ENCODE results near the gene MMP2. TPM values are rescaled to one million over a fixed set of nuclear protein-coding genes. Genes with fewer than 3 reads are reported as not detected.

MMP2 gene
- total and polyA plus RNA-seq, 10 of the 15 experiments (the other 5 are each of a cell fraction or from before 2014, with no cell fraction given): 0.37 to 0.80 (median 0.59) TPM; not detected in 7

- no TSS peak for BruUV-seq (replicated peaks)
- FAIRE-seq (no peak), ATAC-seq (no peak), DNase-seq (ENCODE audit: low read depth, low spot score) (no peak)
- Histone ChIP-seq H3K27me3 (replicated peaks in 1 of 2; ENCODE audit: control insufficient read depth in 2 of 2, insufficient read depth in 2 of 2, low read length in 1 of 2) (no peaks in the 10 kb centered on the region), H3K4me2 (ENCODE audit: control insufficient read depth, insufficient read depth) (no peak overlapping the region), H3K9me3 (replicated peaks; ENCODE audit: control insufficient read depth, insufficient read depth, low read length) (no peaks in the 10 kb centered on the region), H2AFZ (ENCODE audit: control insufficient read depth, low read depth, low read length) (no peak overlapping the region), H3K4me1 (ENCODE audit: control insufficient read depth, insufficient read depth, low read length) (no peaks in the 10 kb centered on the region; the same call in 1 of the 2 replicates), H3K27ac (ENCODE audit: control insufficient read depth, insufficient read depth) (no peak overlapping the region), H3K4me3 (no peak overlapping the region), H3K9ac (ENCODE audit: control insufficient read depth, insufficient read depth, low read length) (no peak overlapping the region), H3K36me3 (ENCODE audit: control insufficient read depth in 2 of 2, insufficient read depth in 2 of 2, low read length in 1 of 2) (no peaks in the 10 kb centered on the region), H4K20me1 (ENCODE audit: control insufficient read depth, insufficient read depth) (no peaks in the 10 kb centered on the region), H3K79me2 (ENCODE audit: control insufficient read depth, insufficient read depth, low read length) (no peaks in the 10 kb centered on the region)
- POLR2A ChIA-PET: no interaction called here
- no peak for TF ChIP-seq ATF3 (IDR thresholded peaks at IDR 0.05; ENCODE audit: borderline replicate concordance, extremely low read depth, low read depth, low read length)
- TF ChIP-seq STAT3 (IDR thresholded peaks at IDR 0.05; ENCODE audit: low read depth, low read length): no peak
- no peak for TF ChIP-seq CEBPB (IDR thresholded peaks at IDR 0.05; ENCODE audit: borderline replicate concordance in 1 of 2, low read depth in 2 of 2, low read length in 2 of 2)
- no peak for TF ChIP-seq IKZF2 (IDR thresholded peaks at IDR 0.05)
- TF ChIP-seq CBFB (IDR thresholded peaks at IDR 0.05; ENCODE audit: low read depth): no peak
- TF ChIP-seq ZNF622 (IDR thresholded peaks at IDR 0.05): no peak
- TF ChIP-seq JUND (IDR thresholded peaks at IDR 0.05; ENCODE audit: low read depth, low read length): no peak
- TF ChIP-seq SMAD1 (IDR thresholded peaks at IDR 0.05; ENCODE audit: low read depth, partially characterized antibody): no peak
- TF ChIP-seq HSF1 (IDR thresholded peaks at IDR 0.05; ENCODE audit: low read depth, low read length): no peak
- TF ChIP-seq ZBED1 (IDR thresholded peaks at IDR 0.05; ENCODE audit: borderline replicate concordance): no peak
- no peak for TF ChIP-seq TCF12 (IDR thresholded peaks at IDR 0.05; ENCODE audit: low read depth, low read length)
- no peak for TF ChIP-seq FOXK2 (IDR thresholded peaks at IDR 0.05)
- no peak for TF ChIP-seq CHD2 (IDR thresholded peaks at IDR 0.05; ENCODE audit: borderline replicate concordance, low read depth, low read length)
- no peak for TF ChIP-seq CREM (IDR thresholded peaks at IDR 0.05; ENCODE audit: low read depth)
- TF ChIP-seq MYB (IDR thresholded peaks at IDR 0.05; ENCODE audit: borderline replicate concordance, low read depth, low read length): no peak
- no peak for TF ChIP-seq CUX1 (IDR thresholded peaks at IDR 0.05; ENCODE audit: insufficient replicate concordance, low read depth, low read length)
- no peak for TF ChIP-seq EP300 (IDR thresholded peaks at IDR 0.05; ENCODE audit: borderline replicate concordance in 1 of 2, control insufficient read depth in 1 of 2, low read depth in 2 of 2, low read length in 2 of 2)
- in situ Hi-C loops (cut with MboI): loop anchor here (5.0 to 10.0 kb wide), 3 partner anchors 234 to 847 kb away; no protein-coding TSS in a partner anchor
- RAD21 ChIA-PET (ENCODE audit: unreplicated experiment): no interaction called here
- intact Hi-C loops (cut with micrococcal nuclease; ENCODE audit: unreplicated experiment): loop anchor here (10.0 kb wide), 2 partner anchors 847 to 1913 kb away; no protein-coding TSS in a partner anchor
- SMC1A ChIA-PET (ENCODE audit: uncharacterized antibody, unreplicated experiment): no interaction called here
- WGBS (ENCODE audit: insufficient coverage, insufficient replicate concordance, low lambda C conversion rate, missing lambda C conversion rate): 63% methylated on average over 3 of the region's 3 CpGs
- CTCF ChIA-PET: interaction anchor here (0.7 to 0.9 kb wide), 3 partner anchors 137 to 362 kb away, joined by 3 to 4 read pairs (median 3); no protein-coding TSS in a partner anchor
These were observed 11.1 kb upstream of the MMP2 start for GRCh38 chr16:55467898-55468297.

All from GM12878 (cell line).